AG09319 (cell line): Measurements from ENCODE around the gene URB1.

Experiments used
- DNase-seq: peaks from one replicate; pipeline ENCODE4 v3.0.0-alpha.2; 2010; ENCODE audit warnings: low read depth; ENCODE audit errors: extremely low read depth
- CTCF ChIP-seq: IDR thresholded peaks from 2 replicates; pipeline ENCODE4 v1.5.1; 2011; ENCODE audit warnings: low read depth, mild to moderate bottlenecking, inconsistent platforms, low read length, moderate library complexity

The URB1 gene

GRCh38 chr21:32299695-32300094, 93.1 kb downstream of the URB1 start:
- no peak for TF ChIP-seq CTCF
- no peak for DNase-seq

GRCh38 chr21:32298658-32299081, 94.1 kb downstream of the URB1 start, which contains the start of gene MRAP:
MRAP (plus strand) TSS chr21:32298855; CDS start chr21:32298972, 117 bp downstream.
- TF ChIP-seq CTCF = no peak
- DNase-seq = no peak

GRCh38 chr21:32298148-32298559, 94.7 kb downstream of the URB1 start:
- TF ChIP-seq CTCF = no peak
- no peak for DNase-seq

- TF ChIP-seq CTCF = no peak
- DNase-seq = no peak
Measured at GRCh38 chr21:32297449-32297848, 95.4 kb downstream of the URB1 start.

GRCh38 chr21:32285476-32285875, 107.3 kb downstream of the URB1 start:
- no peak for DNase-seq
- no peak for TF ChIP-seq CTCF

- TF ChIP-seq CTCF = no peak
Measured at GRCh38 chr21:32282992-32283391, 109.8 kb downstream of the URB1 start.

GRCh38 chr21:32281531-32281930, 111.3 kb downstream of the URB1 start:
- no peak for TF ChIP-seq CTCF
- no peak for DNase-seq

More at GRCh38 chr21:32282992-32283391, 109.8 kb downstream of the URB1 start:
- DNase-seq = no peak
